Measurements from ENCODE around the gene LCTL. TPM values are rescaled to one million over a fixed set of nuclear protein-coding genes. Genes with fewer than 3 reads are reported as not detected.

Gene LCTL
- total RNA-seq, 1 experiment from 2014 or later = not detected

DNA sequence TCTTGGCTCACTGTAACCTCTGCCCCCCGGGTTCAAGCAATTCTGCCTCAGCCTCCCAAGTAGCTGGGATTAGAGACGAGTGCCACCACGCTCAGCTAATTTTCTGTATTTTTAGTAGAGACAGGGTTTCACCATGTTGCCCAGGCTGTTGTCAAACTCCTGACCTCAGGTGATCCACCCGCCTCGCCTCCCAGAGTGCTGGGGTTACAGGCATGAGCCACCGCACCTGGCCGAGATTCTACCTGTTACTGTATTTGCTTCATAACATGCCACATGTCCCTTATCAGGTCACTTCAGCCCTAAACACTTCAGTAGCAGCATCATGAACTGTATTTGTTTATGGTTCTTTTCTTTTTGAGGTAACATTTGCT, 7.5 kb upstream of the LCTL start:
- no peak overlapping the region for H2AFZ ChIP-seq (ENCODE audit: low read length)
- H3K9ac ChIP-seq (ENCODE audit: low read length) = no peak overlapping the region
- H3K27ac ChIP-seq (ENCODE audit: low read length) = no peak overlapping the region
- H3K4me2 ChIP-seq (ENCODE audit: low read depth, low read length, poor library complexity, severe bottlenecking) = no peak overlapping the region
- no peaks in the 10 kb centered on the region for H3K36me3 ChIP-seq (ENCODE audit: insufficient read depth, low read length)
- H3K9me3 ChIP-seq (ENCODE audit: low read length) = no peaks in the 10 kb centered on the region
- H4K20me1 ChIP-seq (ENCODE audit: insufficient read depth, low read depth, low read length) = no peaks in the 10 kb centered on the region
- no peaks in the 10 kb centered on the region for H3K9me2 ChIP-seq (replicated peaks; ENCODE audit: insufficient read depth, low read length)
- H3K4me3 ChIP-seq (ENCODE audit: low read length) = no peak overlapping the region
- H3K27me3 ChIP-seq (ENCODE audit: low read length) = no peaks in the 10 kb centered on the region
- H3K4me1 ChIP-seq (ENCODE audit: low read length) = no peaks in the 10 kb centered on the region
- no peak for DNase-seq
- H3K79me2 ChIP-seq (ENCODE audit: low read length) = no peaks in the 10 kb centered on the region

DNA sequence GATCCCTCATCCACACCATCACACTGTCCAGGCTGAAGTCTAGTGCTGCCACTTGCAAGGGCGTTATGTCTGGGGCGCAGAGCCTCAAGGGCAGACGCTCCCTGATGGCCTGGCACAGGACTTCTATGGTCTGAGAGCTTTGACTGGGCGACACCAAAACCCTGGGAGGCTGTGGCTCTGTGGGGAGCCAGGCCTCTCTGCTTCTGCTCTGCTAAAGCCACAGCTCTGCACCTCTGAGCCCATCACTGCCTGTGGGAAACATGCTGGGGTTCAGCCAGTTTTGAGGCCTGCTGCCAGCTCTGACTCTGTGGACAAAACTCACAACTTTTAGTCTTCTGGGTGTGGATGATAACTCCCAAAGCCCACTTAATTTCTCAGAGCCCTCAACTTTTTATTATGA, 6.3 kb upstream of the LCTL start:
- Histone ChIP-seq H3K36me3 (ENCODE audit: insufficient read depth, low read length) (no peaks in the 10 kb centered on the region), H3K9me2 (replicated peaks; ENCODE audit: insufficient read depth, low read length) (no peaks in the 10 kb centered on the region), H3K9me3 (ENCODE audit: low read length) (no peaks in the 10 kb centered on the region), H3K27ac (ENCODE audit: low read length) (no peak overlapping the region), H3K4me2 (ENCODE audit: low read depth, low read length, poor library complexity, severe bottlenecking) (no peak overlapping the region), H3K9ac (ENCODE audit: low read length) (no peak overlapping the region), H3K4me3 (ENCODE audit: low read length) (no peak overlapping the region), H4K20me1 (ENCODE audit: insufficient read depth, low read depth, low read length) (no peaks in the 10 kb centered on the region), H2AFZ (ENCODE audit: low read length) (no peak overlapping the region), H3K4me1 (ENCODE audit: low read length) (no peaks in the 10 kb centered on the region), H3K79me2 (ENCODE audit: low read length) (no peaks in the 10 kb centered on the region), H3K27me3 (ENCODE audit: low read length) (no peaks in the 10 kb centered on the region)
- no peak for DNase-seq

DNA sequence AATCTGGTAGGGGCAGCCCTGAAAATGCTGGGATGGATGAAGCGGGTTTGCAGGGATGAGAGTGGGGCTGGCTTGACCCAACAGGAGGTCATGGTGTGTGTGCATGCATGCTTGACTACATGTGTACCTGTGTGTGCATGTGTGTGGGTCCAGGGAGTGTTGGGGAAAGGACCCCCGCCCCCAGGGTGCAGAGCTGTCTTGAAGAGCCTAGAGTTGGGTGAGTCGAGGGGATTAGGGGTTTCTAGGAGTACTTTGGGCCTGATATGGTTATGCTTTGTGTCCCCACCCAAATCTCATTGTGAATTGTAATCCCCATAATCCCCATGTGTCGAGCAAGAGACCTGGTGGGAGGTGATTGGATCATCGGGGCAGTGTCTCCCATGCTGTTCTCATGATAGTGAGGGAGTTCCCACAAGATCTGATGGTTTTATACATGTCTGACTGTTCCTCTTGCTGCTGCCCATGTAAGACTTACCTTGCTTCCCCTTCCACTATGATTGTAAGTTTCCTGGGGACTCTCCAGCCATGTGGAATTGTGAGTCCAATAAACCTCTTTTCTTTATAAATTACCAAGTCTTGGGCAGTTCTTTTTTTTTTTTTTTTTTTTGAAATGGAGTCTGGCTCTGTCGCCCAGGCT, 5.2 kb upstream of the LCTL start:
- Histone ChIP-seq H3K27ac (ENCODE audit: low read length) (no peak overlapping the region), H3K9me3 (ENCODE audit: low read length) (no peaks in the 10 kb centered on the region), H3K79me2 (ENCODE audit: low read length) (no peaks in the 10 kb centered on the region), H2AFZ (ENCODE audit: low read length) (no peak overlapping the region), H3K36me3 (ENCODE audit: insufficient read depth, low read length) (no peaks in the 10 kb centered on the region), H3K9me2 (replicated peaks; ENCODE audit: insufficient read depth, low read length) (no peaks in the 10 kb centered on the region), H3K4me3 (ENCODE audit: low read length) (no peak overlapping the region), H4K20me1 (ENCODE audit: insufficient read depth, low read depth, low read length) (no peaks in the 10 kb centered on the region), H3K4me2 (ENCODE audit: low read depth, low read length, poor library complexity, severe bottlenecking) (no peak overlapping the region), H3K27me3 (ENCODE audit: low read length) (no peaks in the 10 kb centered on the region), H3K4me1 (ENCODE audit: low read length) (peaks cover 3% of the 10 kb centered on the region; the same call in 1 of the 2 replicates), H3K9ac (ENCODE audit: low read length) (no peak overlapping the region)
- no peak for DNase-seq

DNA sequence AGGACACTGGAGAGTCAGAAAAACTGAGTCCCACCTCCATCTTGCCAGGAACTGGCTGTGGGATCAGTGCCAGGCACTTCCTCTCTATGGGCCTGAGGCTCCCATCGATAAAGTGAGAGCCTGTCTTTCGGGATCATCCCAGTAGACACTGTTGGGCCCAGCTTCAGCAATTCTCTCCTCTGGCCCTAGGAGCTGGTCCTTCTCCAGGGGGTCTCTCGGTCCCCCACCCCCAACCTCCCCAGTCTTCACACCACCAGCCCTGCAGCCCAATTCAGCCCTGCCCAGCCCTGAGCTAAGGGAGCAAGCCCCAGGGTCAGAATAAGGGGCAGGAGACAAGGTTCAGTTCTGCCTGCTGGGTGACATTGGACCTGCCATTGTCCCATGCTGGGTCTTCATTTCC, 4.5 kb upstream of the LCTL start:
- Histone ChIP-seq H3K27me3 (ENCODE audit: low read length) (no peaks in the 10 kb centered on the region), H3K9me3 (ENCODE audit: low read length) (no peaks in the 10 kb centered on the region), H3K36me3 (ENCODE audit: insufficient read depth, low read length) (no peaks in the 10 kb centered on the region), H3K4me2 (ENCODE audit: low read depth, low read length, poor library complexity, severe bottlenecking) (no peak overlapping the region), H3K79me2 (ENCODE audit: low read length) (no peaks in the 10 kb centered on the region), H3K27ac (ENCODE audit: low read length) (no peak overlapping the region), H3K4me1 (ENCODE audit: low read length) (peaks cover 3% of the 10 kb centered on the region; the same call in 1 of the 2 replicates), H4K20me1 (ENCODE audit: insufficient read depth, low read depth, low read length) (no peaks in the 10 kb centered on the region), H3K4me3 (ENCODE audit: low read length) (no peak overlapping the region), H3K9me2 (replicated peaks; ENCODE audit: insufficient read depth, low read length) (no peaks in the 10 kb centered on the region), H2AFZ (ENCODE audit: low read length) (no peak overlapping the region), H3K9ac (ENCODE audit: low read length) (no peak overlapping the region)
- DNase-seq = no peak

DNA sequence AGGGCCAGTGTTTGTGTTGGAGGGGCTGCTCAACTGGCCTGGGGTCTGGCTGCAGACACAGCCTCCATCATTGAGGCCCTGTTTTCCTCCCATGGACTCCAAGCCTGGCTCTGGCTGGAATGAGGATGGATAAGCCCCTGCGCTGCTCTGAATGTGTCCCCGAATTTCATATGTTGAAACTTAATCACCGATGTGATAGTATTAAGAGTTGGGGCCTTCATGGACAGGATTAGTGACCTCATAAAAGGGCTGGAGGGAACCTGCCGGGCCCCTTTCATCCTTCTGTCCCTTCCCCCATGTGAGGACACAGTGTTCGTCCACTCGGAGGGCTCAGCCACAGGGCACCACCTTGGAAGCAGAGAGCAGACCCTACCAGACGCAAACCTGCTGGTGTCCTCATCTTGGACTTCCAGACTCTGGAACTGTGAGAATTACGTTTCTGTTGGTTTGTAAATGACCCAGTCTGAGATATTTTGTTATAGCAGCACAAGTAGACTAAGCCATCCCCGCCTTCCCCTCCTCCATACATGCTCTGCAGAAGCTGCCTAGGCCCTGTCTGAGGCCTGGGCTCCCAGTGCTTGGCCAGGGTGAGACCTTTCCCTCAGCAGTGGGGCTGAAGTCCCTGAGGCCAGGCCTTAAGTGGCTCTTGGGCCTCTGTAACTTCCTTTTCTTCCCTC, 3.8 kb upstream of the LCTL start:
- Histone ChIP-seq H4K20me1 (ENCODE audit: insufficient read depth, low read depth, low read length) (no peaks in the 10 kb centered on the region), H3K4me2 (ENCODE audit: low read depth, low read length, poor library complexity, severe bottlenecking) (no peak overlapping the region), H3K27me3 (ENCODE audit: low read length) (no peaks in the 10 kb centered on the region), H3K4me3 (ENCODE audit: low read length) (no peak overlapping the region), H3K4me1 (ENCODE audit: low read length) (peaks cover 3% of the 10 kb centered on the region; the same call in 1 of the 2 replicates), H3K9me3 (ENCODE audit: low read length) (no peaks in the 10 kb centered on the region), H3K9ac (ENCODE audit: low read length) (no peak overlapping the region), H3K79me2 (ENCODE audit: low read length) (no peaks in the 10 kb centered on the region), H3K36me3 (ENCODE audit: insufficient read depth, low read length) (no peaks in the 10 kb centered on the region), H3K27ac (ENCODE audit: low read length) (no peak overlapping the region), H2AFZ (ENCODE audit: low read length) (no peak overlapping the region), H3K9me2 (replicated peaks; ENCODE audit: insufficient read depth, low read length) (no peaks in the 10 kb centered on the region)
- no peak for DNase-seq

DNA sequence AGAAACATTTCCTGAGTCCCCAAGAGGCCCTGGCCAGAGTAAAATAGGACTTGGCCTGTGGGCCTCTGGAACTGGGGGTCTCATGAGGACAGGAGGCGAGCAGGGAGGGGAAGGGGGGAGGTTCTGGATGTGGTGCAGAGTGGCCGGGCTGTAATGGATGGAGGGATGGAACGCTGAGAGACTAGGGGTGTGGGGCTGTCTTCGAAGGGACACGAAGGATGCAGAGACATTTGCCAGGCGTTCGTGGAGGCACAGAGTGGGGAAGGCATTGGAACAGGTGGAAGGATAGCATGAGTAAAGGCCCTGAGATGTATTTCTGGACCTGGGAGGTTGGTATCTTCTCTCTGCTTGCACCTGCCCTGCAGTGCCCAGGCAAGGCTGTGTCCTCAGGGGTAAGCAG, 2.1 kb upstream of the LCTL start:
- H4K20me1 ChIP-seq (ENCODE audit: insufficient read depth, low read depth, low read length) = no peaks in the 10 kb centered on the region

DNA sequence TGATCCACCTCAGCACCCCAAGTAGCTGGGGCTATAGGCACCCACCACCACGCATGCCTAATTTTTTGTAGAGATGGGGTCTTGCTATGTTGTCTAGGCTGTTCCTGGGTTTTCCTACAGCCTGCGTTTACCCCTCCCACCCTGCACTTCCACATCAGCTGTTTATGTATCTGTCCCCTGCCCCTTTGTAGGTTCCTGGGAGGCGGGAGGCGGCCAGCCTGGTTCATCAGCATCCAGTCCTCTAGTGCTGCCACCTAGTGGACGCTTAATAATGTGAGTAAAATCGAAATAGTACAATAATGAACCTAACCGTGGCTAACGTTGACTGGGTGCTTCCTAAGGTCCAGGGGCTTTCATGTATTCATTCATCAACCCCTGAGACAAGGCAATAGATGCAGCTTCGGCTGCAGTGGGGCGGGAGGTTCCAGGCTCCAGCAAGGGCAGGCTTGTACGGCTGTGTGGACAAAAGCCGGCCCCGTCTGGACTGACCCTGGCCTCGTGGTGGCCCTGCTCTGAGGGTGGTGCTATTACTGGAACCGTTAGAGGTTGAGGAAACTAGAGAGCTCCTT, 1.2 kb upstream of the LCTL start:
- peak; percentile 85 for DNase-seq
- Histone ChIP-seq H3K27ac (ENCODE audit: low read length) (no peak overlapping the region), H3K4me2 (ENCODE audit: low read depth, low read length, poor library complexity, severe bottlenecking) (no peak overlapping the region), H3K4me3 (ENCODE audit: low read length) (no peak overlapping the region), H4K20me1 (ENCODE audit: insufficient read depth, low read depth, low read length) (no peaks in the 10 kb centered on the region), H3K79me2 (ENCODE audit: low read length) (no peaks in the 10 kb centered on the region), H3K9ac (ENCODE audit: low read length) (no peak overlapping the region), H3K36me3 (ENCODE audit: insufficient read depth, low read length) (no peaks in the 10 kb centered on the region), H3K27me3 (ENCODE audit: low read length) (no peaks in the 10 kb centered on the region), H3K4me1 (ENCODE audit: low read length) (peaks cover 3% of the 10 kb centered on the region; the same call in 1 of the 2 replicates), H3K9me3 (ENCODE audit: low read length) (no peaks in the 10 kb centered on the region), H2AFZ (ENCODE audit: low read length) (0 out of 2 replicates have a peak overlapping the region, but pooled peaks have one; percentile 50), H3K9me2 (replicated peaks; ENCODE audit: insufficient read depth, low read length) (no peaks in the 10 kb centered on the region)

More for the DNA sequence above, 2.1 kb upstream of the LCTL start:
- Histone ChIP-seq H3K27ac (ENCODE audit: low read length) (no peak overlapping the region), H2AFZ (ENCODE audit: low read length) (no peak overlapping the region), H3K79me2 (ENCODE audit: low read length) (no peaks in the 10 kb centered on the region), H3K27me3 (ENCODE audit: low read length) (no peaks in the 10 kb centered on the region), H3K36me3 (ENCODE audit: insufficient read depth, low read length) (no peaks in the 10 kb centered on the region), H3K4me3 (ENCODE audit: low read length) (no peak overlapping the region), H3K9ac (ENCODE audit: low read length) (no peak overlapping the region), H3K9me3 (ENCODE audit: low read length) (no peaks in the 10 kb centered on the region), H3K4me1 (ENCODE audit: low read length) (peaks cover 3% of the 10 kb centered on the region; the same call in 1 of the 2 replicates), H3K9me2 (replicated peaks; ENCODE audit: insufficient read depth, low read length) (no peaks in the 10 kb centered on the region), H3K4me2 (ENCODE audit: low read depth, low read length, poor library complexity, severe bottlenecking) (no peak overlapping the region)
- DNase-seq = no peak

DNA sequence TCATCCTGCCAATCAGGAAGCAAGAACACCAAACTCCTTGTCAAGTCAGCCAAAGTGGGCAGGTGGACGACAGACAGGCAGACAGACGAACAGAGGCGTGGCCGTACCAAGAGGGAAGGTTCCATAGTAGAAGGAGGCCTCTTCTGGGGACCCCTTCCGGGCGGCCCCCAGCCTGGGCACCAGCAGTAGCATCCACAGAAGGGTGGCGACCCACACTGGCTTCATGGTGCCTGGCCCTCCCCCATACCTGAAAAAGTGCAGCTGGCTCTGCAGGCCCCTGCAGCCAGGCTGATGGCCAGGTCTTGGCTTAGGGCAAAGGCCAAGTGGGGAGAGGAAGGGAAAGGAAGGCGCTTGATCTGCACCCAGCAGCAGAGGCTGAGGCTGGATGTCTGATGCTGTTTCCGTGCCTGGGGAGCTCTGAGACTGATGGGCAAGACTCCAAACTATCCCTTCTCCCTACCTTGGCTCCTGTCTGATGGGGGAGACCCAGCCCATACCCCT, 607 bp downstream of the LCTL start:
- no peaks in the 10 kb centered on the region for H3K27me3 ChIP-seq (ENCODE audit: low read length)
- DNase-seq = no peak
- H3K4me1 ChIP-seq (ENCODE audit: low read length) = peaks cover 3% of the 10 kb centered on the region; the same call in 1 of the 2 replicates
- no peak overlapping the region for H3K27ac ChIP-seq (ENCODE audit: low read length)
- H3K9me3 ChIP-seq (ENCODE audit: low read length) = no peaks in the 10 kb centered on the region
- no peaks in the 10 kb centered on the region for H3K9me2 ChIP-seq (replicated peaks; ENCODE audit: insufficient read depth, low read length)
- H3K36me3 ChIP-seq (ENCODE audit: insufficient read depth, low read length) = no peaks in the 10 kb centered on the region
- no peak overlapping the region for H3K4me3 ChIP-seq (ENCODE audit: low read length)
- H4K20me1 ChIP-seq (ENCODE audit: insufficient read depth, low read depth, low read length) = no peaks in the 10 kb centered on the region
- no peak overlapping the region for H3K4me2 ChIP-seq (ENCODE audit: low read depth, low read length, poor library complexity, severe bottlenecking)
- H2AFZ ChIP-seq (ENCODE audit: low read length) = no peak overlapping the region
- no peaks in the 10 kb centered on the region for H3K79me2 ChIP-seq (ENCODE audit: low read length)
- no peak overlapping the region for H3K9ac ChIP-seq (ENCODE audit: low read length)

Data from Karpas-422 (cell line).